PC-9 (cell line): ENCODE results near the gene CAMTA1. TPM values are rescaled to one million over a fixed set of nuclear protein-coding genes. Genes with fewer than 3 reads are reported as not detected.

Experiments used
- BruUV-seq: library from RNA; stranded (reverse); fragments of 400-500 nt; replicated peaks from 2 replicates; lab custom pipeline; 2021; lab: Mats Ljungman, UMichigan
- CTCF ChIA-PET: fragments of 300-600 bp; sonication (Branson Sonifier 250); formaldehyde crosslinking; loops from one replicate; lab custom pipeline; 2022; ENCODE audit warnings: antibody characterized with exemption; lab: Charles Lee
- POLR2A ChIA-PET: fragments of 300-600 bp; sonication (Branson Sonifier 250); formaldehyde crosslinking; loops from one replicate; lab custom pipeline; 2022; ENCODE audit warnings: antibody characterized with exemption; ENCODE audit not compliant: unreplicated experiment; lab: Charles Lee
- DNase-seq, 2 experiments: peaks; one replicate each; pipeline versions ENCODE4 v3.0.0 to v3.0.0-alpha.2; 2015 to 2022; ENCODE audit warnings: mixed read lengths in 1 of 2
- H2AFZ ChIP-seq: fragments of 200-600 bp; sonication (generic); 2 replicates; pipeline ENCODE4 v1.8.1; 2017; ENCODE audit warnings: antibody characterized with exemption
- H3F3A ChIP-seq: fragments of 200-600 bp; sonication (generic); 2 replicates; pipeline ENCODE4 v1.8.1; 2017; ENCODE audit warnings: antibody characterized with exemption, mild to moderate bottlenecking, low read depth; ENCODE audit not compliant: insufficient read depth
- H3K27ac ChIP-seq: fragments of 200-600 bp; sonication (generic); 2 replicates; pipeline ENCODE4 v1.6.1; 2016; ENCODE audit warnings: mixed run types
- H3K27me3 ChIP-seq: fragments of 200-600 bp; sonication (generic); 2 replicates; pipeline ENCODE4 v1.6.1; 2016; ENCODE audit warnings: low read depth, mixed run types; ENCODE audit not compliant: insufficient read depth
- H3K36me3 ChIP-seq: fragments of 200-600 bp; sonication (generic); 2 replicates; pipeline ENCODE4 v1.6.1; 2016; ENCODE audit warnings: low read depth, mixed run types
- H3K4me1 ChIP-seq: fragments of 200-600 bp; sonication (generic); replicated peaks from 2 replicates; pipeline ENCODE4 v1.6.1; 2016; ENCODE audit warnings: mixed run types; ENCODE audit not compliant: insufficient read depth
- H3K4me2 ChIP-seq: fragments of 200-600 bp; sonication (generic); 2 replicates; pipeline ENCODE4 v1.6.1; 2017; ENCODE audit warnings: mixed run types
- H3K4me3 ChIP-seq: fragments of 200-600 bp; sonication (generic); 2 replicates; pipeline ENCODE4 v1.6.1; 2016; ENCODE audit warnings: mixed run types
- H3K79me2 ChIP-seq: fragments of 200-600 bp; sonication (generic); 2 replicates; pipeline ENCODE4 v1.6.1; 2017; ENCODE audit warnings: low read depth, mixed run types
- H3K9me2 ChIP-seq: fragments of 200-600 bp; sonication (generic); 2 replicates; pipeline ENCODE4 v1.8.1; 2017; ENCODE audit warnings: mild to moderate bottlenecking; ENCODE audit not compliant: insufficient read depth
- H3K9me3 ChIP-seq: fragments of 200-600 bp; sonication (generic); 2 replicates; pipeline ENCODE4 v1.8.1; 2016; ENCODE audit warnings: low read depth; ENCODE audit not compliant: insufficient read depth
- H4K20me1 ChIP-seq: fragments of 200-600 bp; sonication (generic); 2 replicates; pipeline ENCODE4 v1.8.1; 2017; ENCODE audit not compliant: insufficient read depth
- CTCF ChIP-seq: fragments of 200-600 bp; sonication (generic); conservative IDR thresholded peaks from 2 replicates; pipeline ENCODE4 v1.6.1; 2017; ENCODE audit warnings: mixed run types, antibody characterized with exemption, mild to moderate bottlenecking, moderate library complexity
- EZH2 ChIP-seq: fragments of 200-600 bp; sonication (generic); IDR thresholded peaks from 2 replicates; pipeline ENCODE4 v1.8.0; 2017; ENCODE audit warnings: antibody characterized with exemption, low read depth
- intact Hi-C: fragments of 100-400 bp; cut with micrococcal nuclease; formaldehyde crosslinking; loops from one replicate; pipeline ENCODE4 v1.10.0; 2022; ENCODE audit not compliant: unreplicated experiment
- total RNA-seq: library from RNA; stranded (reverse); gene quantifications from 2 replicates; pipeline ENCODE4 v1.2.3, GENCODE V29; 2021

CAMTA1 gene
- total RNA-seq, 1 experiment from 2014 or later: 72.3 TPM

GRCh38 chr1:6962996-6963911, 178.0 kb downstream of the CAMTA1 start:
- no peaks in the 10 kb centered on the region for H3K36me3 ChIP-seq
- H3K27me3 ChIP-seq: peaks cover 29% of the 10 kb centered on the region
- H3K4me1 ChIP-seq: no peaks in the 10 kb centered on the region; the same call in 1 of the 2 replicates
- ChIA-PET POLR2A (no interaction called here), CTCF (no interaction called here)
- H2AFZ ChIP-seq: no peak overlapping the region
- no peaks in the 10 kb centered on the region for H3K79me2 ChIP-seq
- no peaks in the 10 kb centered on the region for H3K9me2 ChIP-seq
- TF ChIP-seq CTCF (no peak), EZH2 (no peak)
- no peaks in the 10 kb centered on the region for H3F3A ChIP-seq
- no TSS peak for BruUV-seq
- no peak for DNase-seq
- intact Hi-C loops: no loop called here
- no peaks in the 10 kb centered on the region for H3K9me3 ChIP-seq
- H4K20me1 ChIP-seq: no peaks in the 10 kb centered on the region
- H3K4me2 ChIP-seq: no peak overlapping the region
- H3K4me3 ChIP-seq: no peak overlapping the region
- no peak overlapping the region for H3K27ac ChIP-seq

- Histone ChIP-seq H3K9me3 (no peaks in the 10 kb centered on the region), H3K4me1 (no peaks in the 10 kb centered on the region; the same call in 1 of the 2 replicates), H4K20me1 (no peaks in the 10 kb centered on the region), H3F3A (no peaks in the 10 kb centered on the region), H3K4me2 (no peak overlapping the region), H3K27ac (no peak overlapping the region), H3K27me3 (peaks cover 36% of the 10 kb centered on the region), H3K36me3 (no peaks in the 10 kb centered on the region), H2AFZ (no peak overlapping the region), H3K79me2 (no peaks in the 10 kb centered on the region), H3K4me3 (no peak overlapping the region), H3K9me2 (no peaks in the 10 kb centered on the region)
- intact Hi-C loops: no loop called here
- ChIA-PET CTCF (no interaction called here), POLR2A (no interaction called here)
- no peak for DNase-seq
- TF ChIP-seq EZH2 (no peak), CTCF (no peak)
- BruUV-seq: no TSS peak
Measured at GRCh38 chr1:6963912-6964307, 178.7 kb downstream of the CAMTA1 start.

- H3K9me3 ChIP-seq: no peaks in the 10 kb centered on the region
- no peak overlapping the region for H2AFZ ChIP-seq
- H3K27ac ChIP-seq: no peak overlapping the region
- no peaks in the 10 kb centered on the region for H3K9me2 ChIP-seq
- no peak for TF ChIP-seq EZH2
- no peak for TF ChIP-seq CTCF
- no peak overlapping the region for H3K4me3 ChIP-seq
- no peaks in the 10 kb centered on the region for H3K36me3 ChIP-seq
- H3F3A ChIP-seq: no peaks in the 10 kb centered on the region
- intact Hi-C loops: no loop called here
- no peak overlapping the region for H3K4me2 ChIP-seq
- H4K20me1 ChIP-seq: no peaks in the 10 kb centered on the region
- no peaks in the 10 kb centered on the region; the same call in 1 of the 2 replicates for H3K4me1 ChIP-seq
- ChIA-PET CTCF (no interaction called here), POLR2A (no interaction called here)
- H3K27me3 ChIP-seq: peaks cover 41% of the 10 kb centered on the region
- DNase-seq: no peak
- BruUV-seq: no TSS peak
- no peaks in the 10 kb centered on the region for H3K79me2 ChIP-seq
Measured at GRCh38 chr1:6965083-6965934, 180.1 kb downstream of the CAMTA1 start.
